Sigmoid colon (tissue), 4 donors: ENCODE measurements around the gene PDE6B.

Source experiments
- CTCF ChIP-seq, 4 experiments: fragments of 450-650 bp in 3 of 4; fragments of 200-600 bp in 1 of 4; IDR thresholded peaks; one replicate each; pipeline ENCODE4 v1.5.1; 2016 to 2019; ENCODE audit warnings: antibody characterized with exemption in 4 of 4, mild to moderate bottlenecking in 3 of 4, moderate library complexity in 2 of 4
- EP300 ChIP-seq, 4 donors: sonication (generic); formaldehyde crosslinking; IDR thresholded peaks; one replicate each; pipeline ENCODE4 v1.6.1; 2017; ENCODE audit warnings: antibody characterized with exemption in 4 of 4
- POLR2A ChIP-seq, 2 donors: fragments of 450-650 bp; IDR thresholded peaks; one replicate each; pipeline ENCODE4 v1.6.1; 2016; ENCODE audit warnings: antibody characterized with exemption in 2 of 2, mild to moderate bottlenecking in 2 of 2, moderate library complexity in 2 of 2
- POLR2AphosphoS5 ChIP-seq, 4 donors: sonication (generic); formaldehyde crosslinking; IDR thresholded peaks; one replicate each; pipeline ENCODE4 v1.6.1; 2017; ENCODE audit warnings: antibody characterized with exemption in 4 of 4

GRCh38 chr4:684623-685327, 59.4 kb downstream of the PDE6B start:
- no peak for TF ChIP-seq POLR2A (IDR thresholded peaks at IDR 0.05)
- no peak for TF ChIP-seq POLR2AphosphoS5 (IDR thresholded peaks at IDR 0.05)
- no peak for TF ChIP-seq CTCF (IDR thresholded peaks at IDR 0.05)
- no peak for TF ChIP-seq EP300 (IDR thresholded peaks at IDR 0.05)
